Hepatocyte (in vitro differentiated cells): ENCODE measurements around the gene ERFL. TPM values are rescaled to one million over a fixed set of nuclear protein-coding genes. Genes with fewer than 3 reads are reported as not detected.

Experiments used
- DNase-seq: peaks from one replicate; pipeline ENCODE4 v3.0.0-alpha.2; 2016; ENCODE audit warnings: low spot score
- H2AFZ ChIP-seq: fragments of 200-600 bp; sonication (generic); 2 replicates; pipeline ENCODE4 v1.6.0; 2016; ENCODE audit warnings: antibody characterized with exemption, mild to moderate bottlenecking
- H3K27ac ChIP-seq: fragments of 200-600 bp; sonication (generic); 2 replicates; pipeline ENCODE4 v1.5.1; 2016; ENCODE audit warnings: mild to moderate bottlenecking
- H3K27me3 ChIP-seq: fragments of 200-600 bp; sonication (generic); 2 replicates; pipeline ENCODE4 v1.6.1; 2016
- H3K36me3 ChIP-seq: fragments of 200-600 bp; sonication (generic); replicated peaks from 2 replicates; pipeline ENCODE4 v1.5.1; 2016; ENCODE audit warnings: low read depth; ENCODE audit not compliant: insufficient read depth
- H3K4me1 ChIP-seq: fragments of 200-600 bp; sonication (generic); 2 replicates; pipeline ENCODE4 v1.5.1; 2016; ENCODE audit warnings: mild to moderate bottlenecking, moderate library complexity; ENCODE audit not compliant: insufficient read depth
- H3K4me2 ChIP-seq: fragments of 200-600 bp; sonication (generic); 2 replicates; pipeline ENCODE4 v1.6.0; 2016
- H3K4me3 ChIP-seq: fragments of 200-600 bp; sonication (generic); 2 replicates; pipeline ENCODE4 v1.5.1; 2016; ENCODE audit warnings: mild to moderate bottlenecking
- H3K79me2 ChIP-seq: fragments of 200-600 bp; sonication (generic); 2 replicates; pipeline ENCODE4 v1.6.0; 2017; ENCODE audit warnings: mild to moderate bottlenecking
- H3K9me2 ChIP-seq: fragments of 200-600 bp; sonication (generic); replicated peaks from 2 replicates; pipeline ENCODE4 v1.6.0; 2017; ENCODE audit warnings: mild to moderate bottlenecking; ENCODE audit not compliant: insufficient read depth
- H3K9me3 ChIP-seq: fragments of 200-600 bp; sonication (generic); 2 replicates; pipeline ENCODE4 v1.5.1; 2016; ENCODE audit warnings: low read depth, mild to moderate bottlenecking
- H4K20me1 ChIP-seq: fragments of 200-600 bp; sonication (generic); 2 replicates; pipeline ENCODE4 v1.6.0; 2016; ENCODE audit warnings: mild to moderate bottlenecking; ENCODE audit not compliant: insufficient read depth, poor library complexity, severe bottlenecking
- CTCF ChIP-seq: fragments of 200-600 bp; sonication (generic); IDR thresholded peaks from 2 replicates; pipeline ENCODE4 v1.5.1; 2016; ENCODE audit warnings: antibody characterized with exemption, mild to moderate bottlenecking; ENCODE audit not compliant: poor library complexity
- EZH2 ChIP-seq: fragments of 200-600 bp; sonication (generic); IDR thresholded peaks from 2 replicates; pipeline ENCODE4 v1.6.1; 2016; ENCODE audit warnings: antibody characterized with exemption, mild to moderate bottlenecking, borderline replicate concordance
- EZH2phosphoT487 ChIP-seq: fragments of 200-600 bp; sonication (generic); IDR thresholded peaks from one replicate; pipeline ENCODE4 v1.6.1; 2018; ENCODE audit warnings: antibody characterized with exemption, mild to moderate bottlenecking, low read depth, moderate library complexity; ENCODE audit not compliant: unreplicated experiment, severe bottlenecking
- WGBS: methylation state at CpG from one replicate; pipeline ENCODE4 v1.1.6; 2016; ENCODE audit warnings: low lambda C conversion rate; ENCODE audit errors: missing lambda C conversion rate; 5-methylcytosine and 5-hydroxymethylcytosine counted together
- polyA plus RNA-seq: library from polyadenylated mRNA; unstranded; fragments of >200 nt; fragmentation: Nextera tagmentation; extraction: Ambion mirVana; gene quantifications from 2 replicates; pipeline ENCODE4 v1.2.1, GENCODE V29; 2016
- total RNA-seq: library from RNA; depleted of rRNA; stranded (reverse); fragments of >200 nt; gene quantifications from 2 replicates; pipeline ENCODE4 v1.2.3, GENCODE V29; 2014

The ERFL gene
- total and polyA plus RNA-seq, 2 experiments from 2014 or later: 0.53 TPM; not detected in 1

- no peak overlapping the region for H3K4me2 ChIP-seq
- H3K79me2 ChIP-seq: peaks cover 25% of the 10 kb centered on the region
- no peaks in the 10 kb centered on the region for H3K9me2 ChIP-seq
- TF ChIP-seq EZH2phosphoT487: no peak
- TF ChIP-seq EZH2: no peak
- no peak overlapping the region for H3K4me3 ChIP-seq
- WGBS: 95% methylated on average over 3 of the region's 3 CpGs
- no peaks in the 10 kb centered on the region for H3K4me1 ChIP-seq
- H4K20me1 ChIP-seq: peaks cover 55% of the 10 kb centered on the region
- H2AFZ ChIP-seq: no peak overlapping the region
- peak; percentile 30 for DNase-seq
- H3K27ac ChIP-seq: no peak overlapping the region
- H3K36me3 ChIP-seq: no peaks in the 10 kb centered on the region
- H3K9me3 ChIP-seq: no peaks in the 10 kb centered on the region
- no peaks in the 10 kb centered on the region for H3K27me3 ChIP-seq
Measured at GRCh38 chr19:41870401-41870873, 57.8 kb downstream of the ERFL start.

GRCh38 chr19:41869374-41869955 lies 58.8 kb downstream of the ERFL start:
- Histone ChIP-seq H3K27ac (no peak overlapping the region), H2AFZ (no peak overlapping the region), H3K9me2 (no peaks in the 10 kb centered on the region), H3K79me2 (peaks cover 35% of the 10 kb centered on the region), H3K27me3 (no peaks in the 10 kb centered on the region), H3K4me3 (no peak overlapping the region), H4K20me1 (peaks cover 65% of the 10 kb centered on the region), H3K4me2 (no peak overlapping the region), H3K9me3 (no peaks in the 10 kb centered on the region), H3K4me1 (no peaks in the 10 kb centered on the region), H3K36me3 (no peaks in the 10 kb centered on the region)
- WGBS: 79% methylated on average over 13 of the region's 13 CpGs
- no peak for DNase-seq
- TF ChIP-seq EZH2: no peak
- no peak for TF ChIP-seq EZH2phosphoT487
- TF ChIP-seq CTCF: no peak

- Histone ChIP-seq H4K20me1 (peaks cover 70% of the 10 kb centered on the region), H3K4me1 (no peaks in the 10 kb centered on the region), H3K79me2 (peaks cover 40% of the 10 kb centered on the region), H3K27me3 (no peaks in the 10 kb centered on the region), H3K27ac (no peak overlapping the region), H3K9me2 (no peaks in the 10 kb centered on the region), H3K4me2 (no peak overlapping the region), H2AFZ (no peak overlapping the region), H3K36me3 (no peaks in the 10 kb centered on the region), H3K4me3 (no peak overlapping the region), H3K9me3 (no peaks in the 10 kb centered on the region)
- 89% methylated on average over 12 of the region's 12 CpGs for WGBS
- DNase-seq: no peak
- no peak for TF ChIP-seq EZH2phosphoT487
Measured at GRCh38 chr19:41868989-41869300, 59.3 kb downstream of the ERFL start.

GRCh38 chr19:41868120-41868988 lies 59.9 kb downstream of the ERFL start:
- H3K27me3 ChIP-seq: no peaks in the 10 kb centered on the region
- peaks cover 76% of the 10 kb centered on the region for H4K20me1 ChIP-seq
- H3K9me2 ChIP-seq: no peaks in the 10 kb centered on the region
- H3K4me1 ChIP-seq: no peaks in the 10 kb centered on the region
- 86% methylated on average over 10 of the region's 10 CpGs for WGBS
- no peak overlapping the region for H3K27ac ChIP-seq
- H2AFZ ChIP-seq: no peak overlapping the region
- H3K4me2 ChIP-seq: no peak overlapping the region
- H3K36me3 ChIP-seq: no peaks in the 10 kb centered on the region
- H3K4me3 ChIP-seq: no peak overlapping the region
- peaks cover 43% of the 10 kb centered on the region for H3K79me2 ChIP-seq
- H3K9me3 ChIP-seq: no peaks in the 10 kb centered on the region
- TF ChIP-seq CTCF (no peak), EZH2phosphoT487 (no peak), EZH2 (no peak)
- no peak for DNase-seq
